MCF 10A (cell line): Measurements from ENCODE around the gene VPS11. TPM values are rescaled to one million over a fixed set of nuclear protein-coding genes. Genes with fewer than 3 reads are reported as not detected.

Source experiments
- BruUV-seq: library from RNA; stranded (reverse); fragments of 400-500 nt; replicated peaks from 2 replicates; lab custom pipeline; 2021; lab: Mats Ljungman, UMichigan
- CTCF ChIA-PET: fragments of 300-600 bp; sonication (Branson Sonifier 250); formaldehyde crosslinking; extraction: SDS; loops from one replicate; lab custom pipeline; 2021; ENCODE audit warnings: antibody characterized with exemption, inconsistent platforms; lab: Yijun Ruan, JAX
- POLR2A ChIA-PET: fragments of 300-600, 350-650 bp; sonication (Branson Sonifier 250); formaldehyde crosslinking; extraction: SDS; loops from one replicate; lab custom pipeline; 2020; ENCODE audit warnings: antibody characterized with exemption, inconsistent platforms; lab: Yijun Ruan, JAX
- DNase-seq: peaks from one replicate; pipeline ENCODE4 v3.0.0-alpha.2; 2018; ENCODE audit not compliant: unreplicated experiment
- H3K27ac Mint-ChIP-seq: one replicate; pipeline ENCODE4 v1.8.0; 2022; ENCODE audit warnings: mild to moderate bottlenecking, low read depth, mixed read lengths; ENCODE audit not compliant: unreplicated experiment
- H3K27me3 Mint-ChIP-seq: one replicate; pipeline ENCODE4 v1.8.0; 2022; ENCODE audit warnings: mixed read lengths; ENCODE audit not compliant: insufficient read depth, unreplicated experiment
- H3K36me3 Mint-ChIP-seq: one replicate; pipeline ENCODE4 v1.8.0; 2022; ENCODE audit warnings: mild to moderate bottlenecking, moderate library complexity, mixed read lengths; ENCODE audit not compliant: insufficient read depth, unreplicated experiment
- H3K4me1 Mint-ChIP-seq: one replicate; pipeline ENCODE4 v1.8.0; 2022; ENCODE audit warnings: mixed read lengths; ENCODE audit not compliant: insufficient read depth, unreplicated experiment
- H3K4me3 Mint-ChIP-seq: one replicate; pipeline ENCODE4 v1.8.0; 2022; ENCODE audit warnings: mild to moderate bottlenecking, moderate library complexity, mixed read lengths; ENCODE audit not compliant: unreplicated experiment
- H3K9me3 Mint-ChIP-seq: one replicate; pipeline ENCODE4 v1.8.0; 2022; ENCODE audit warnings: mixed read lengths; ENCODE audit not compliant: unreplicated experiment
- intact Hi-C: fragments of 100-400 bp; cut with micrococcal nuclease; formaldehyde crosslinking; loops from 2 replicates; pipeline ENCODE4 v1.14.1; 2022
- total RNA-seq: library from RNA; stranded (reverse); gene quantifications from 2 replicates; pipeline ENCODE4 v1.2.3, GENCODE V29; 2022
- TF ChIP-seq, protein P1 (sequence below): fragments of 200-600 bp; IDR thresholded peaks from one replicate; pipeline ENCODE4 v1.8.0; 2022; ENCODE audit warnings: antibody characterized with exemption, mild to moderate bottlenecking; ENCODE audit not compliant: unreplicated experiment

The VPS11 gene
- total RNA-seq, 1 experiment from 2014 or later, result 16.2 TPM

DNA sequence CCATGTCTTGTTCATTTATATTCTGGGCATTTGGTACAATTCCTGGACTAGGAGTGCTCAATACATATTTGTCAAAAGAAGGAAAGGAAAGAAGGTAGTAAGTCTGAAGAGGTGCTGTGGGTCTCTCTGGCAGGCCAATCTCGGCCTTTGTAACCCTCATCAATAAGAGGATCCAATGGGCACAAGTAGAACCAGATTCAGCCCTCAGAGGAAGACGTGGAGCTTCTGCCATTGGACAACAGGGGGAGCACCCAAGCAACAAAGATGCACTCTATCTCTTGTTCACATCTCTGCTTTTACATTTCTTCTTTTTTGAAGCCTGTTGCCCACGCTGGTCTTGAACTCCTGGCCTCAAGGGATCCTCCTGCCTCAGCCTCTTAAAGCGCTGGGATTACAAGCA lies 2.2 kb upstream of the VPS11 start:
- peak; percentile 60 for DNase-seq

DNA sequence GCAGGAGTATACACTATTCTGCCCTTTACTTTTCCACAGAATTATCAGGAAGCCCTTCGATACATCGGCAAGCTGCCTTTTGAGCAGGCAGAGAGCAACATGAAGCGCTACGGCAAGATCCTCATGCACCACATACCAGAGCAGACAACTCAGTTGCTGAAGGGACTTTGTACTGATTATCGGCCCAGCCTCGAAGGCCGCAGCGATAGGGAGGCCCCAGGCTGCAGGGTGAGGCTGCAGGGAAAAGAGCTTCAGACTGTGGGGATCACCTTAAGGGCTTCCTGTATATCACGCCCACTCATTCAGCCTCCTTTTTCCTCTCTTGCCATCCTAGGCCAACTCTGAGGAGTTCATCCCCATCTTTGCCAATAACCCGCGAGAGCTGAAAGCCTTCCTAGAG lies 10.2 kb downstream of the VPS11 start:
- no TSS peak for BruUV-seq
- H3K9me3 Mint-ChIP-seq, result no peaks in the 10 kb centered on the region
- POLR2A ChIA-PET, result interaction anchor here (1.4 to 1.6 kb wide), 2 partner anchors 10 to 11 kb away, joined by 3 to 7 read pairs; partner anchors contain the start of gene VPS11
- no peak for DNase-seq
- H3K36me3 Mint-ChIP-seq, result peaks cover 91% of the 10 kb centered on the region
- no peak overlapping the region for H3K27ac Mint-ChIP-seq
- no peaks in the 10 kb centered on the region for H3K27me3 Mint-ChIP-seq
- TF ChIP-seq, protein P1, sequence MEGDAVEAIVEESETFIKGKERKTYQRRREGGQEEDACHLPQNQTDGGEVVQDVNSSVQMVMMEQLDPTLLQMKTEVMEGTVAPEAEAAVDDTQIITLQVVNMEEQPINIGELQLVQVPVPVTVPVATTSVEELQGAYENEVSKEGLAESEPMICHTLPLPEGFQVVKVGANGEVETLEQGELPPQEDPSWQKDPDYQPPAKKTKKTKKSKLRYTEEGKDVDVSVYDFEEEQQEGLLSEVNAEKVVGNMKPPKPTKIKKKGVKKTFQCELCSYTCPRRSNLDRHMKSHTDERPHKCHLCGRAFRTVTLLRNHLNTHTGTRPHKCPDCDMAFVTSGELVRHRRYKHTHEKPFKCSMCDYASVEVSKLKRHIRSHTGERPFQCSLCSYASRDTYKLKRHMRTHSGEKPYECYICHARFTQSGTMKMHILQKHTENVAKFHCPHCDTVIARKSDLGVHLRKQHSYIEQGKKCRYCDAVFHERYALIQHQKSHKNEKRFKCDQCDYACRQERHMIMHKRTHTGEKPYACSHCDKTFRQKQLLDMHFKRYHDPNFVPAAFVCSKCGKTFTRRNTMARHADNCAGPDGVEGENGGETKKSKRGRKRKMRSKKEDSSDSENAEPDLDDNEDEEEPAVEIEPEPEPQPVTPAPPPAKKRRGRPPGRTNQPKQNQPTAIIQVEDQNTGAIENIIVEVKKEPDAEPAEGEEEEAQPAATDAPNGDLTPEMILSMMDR, result no peak
- no peak overlapping the region for H3K4me3 Mint-ChIP-seq
- CTCF ChIA-PET, result interaction anchor here (0.6 kb wide), 2 partner anchors 10 to 22 kb away, joined by 3 read pairs; no protein-coding TSS in a partner anchor
- intact Hi-C loops, result no loop called here
- H3K4me1 Mint-ChIP-seq, result no peaks in the 10 kb centered on the region

More for the DNA sequence above, 2.2 kb upstream of the VPS11 start:
- Mint-ChIP-seq H3K4me1 (peaks cover 7% of the 10 kb centered on the region), H3K9me3 (no peaks in the 10 kb centered on the region), H3K27me3 (no peaks in the 10 kb centered on the region), H3K27ac (no peak overlapping the region), H3K36me3 (peaks cover 32% of the 10 kb centered on the region), H3K4me3 (peak overlapping the region; percentile 40)
- no TSS peak for BruUV-seq
- ChIA-PET POLR2A (interaction anchor here (0.6 to 3.6 kb wide), 3 partner anchors 9 to 132 kb away, joined by 3 to 44 read pairs (median 3); partner anchors contain the start of genes DPAGT1 and HYOU1), CTCF (interaction anchor here (0.6 kb wide), 1 partner anchor 171 kb away, joined by 3 read pairs; no protein-coding TSS in a partner anchor)
- intact Hi-C loops, result loop anchor here (10.0 kb wide), 1 partner anchor 129 kb away; no protein-coding TSS in a partner anchor
- TF ChIP-seq, protein P1, result peak; percentile 37

DNA sequence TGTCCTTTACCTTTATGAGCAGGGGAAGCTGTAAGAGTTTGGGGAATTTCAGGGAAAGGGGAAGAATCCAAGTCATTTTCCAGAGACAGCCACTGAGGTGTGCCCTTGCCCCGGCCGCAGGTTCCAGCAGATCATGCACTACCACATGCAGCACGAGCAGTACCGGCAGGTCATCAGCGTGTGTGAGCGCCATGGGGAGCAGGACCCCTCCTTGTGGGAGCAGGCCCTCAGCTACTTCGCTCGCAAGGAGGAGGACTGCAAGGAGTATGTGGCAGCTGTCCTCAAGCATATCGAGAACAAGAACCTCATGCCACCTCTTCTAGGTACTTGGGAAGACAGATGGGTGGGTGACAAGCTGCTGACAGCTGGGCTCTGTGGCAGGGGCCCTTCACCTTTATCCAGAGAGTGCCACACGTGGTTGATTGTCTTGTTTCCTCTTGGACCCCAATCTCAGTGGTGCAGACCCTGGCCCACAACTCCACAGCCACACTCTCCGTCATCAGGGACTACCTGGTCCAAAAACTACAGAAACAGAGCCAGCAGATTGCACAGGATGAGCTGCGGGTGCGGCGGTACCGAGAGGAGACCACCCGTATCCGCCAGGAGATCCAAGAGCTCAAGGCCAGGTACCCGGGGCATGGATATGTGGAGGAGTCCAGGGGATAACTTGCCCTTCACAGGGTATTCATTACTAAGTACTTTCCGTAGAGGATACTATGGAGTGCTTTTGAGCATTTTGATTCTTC lies 11.2 kb downstream of the VPS11 start:
- CTCF ChIA-PET, result interaction anchor here (0.6 to 0.7 kb wide), 2 partner anchors 9 to 15 kb away, joined by 3 read pairs; no protein-coding TSS in a partner anchor
- no TSS peak for BruUV-seq

More for the DNA sequence above, 11.2 kb downstream of the VPS11 start:
- POLR2A ChIA-PET, result interaction anchor here (1.6 kb wide), 1 partner anchor 12 kb away, joined by 7 read pairs; the partner anchor contains the start of gene VPS11
- Mint-ChIP-seq H3K36me3 (peaks cover 82% of the 10 kb centered on the region), H3K4me3 (no peak overlapping the region), H3K27me3 (no peaks in the 10 kb centered on the region), H3K4me1 (no peaks in the 10 kb centered on the region), H3K9me3 (no peaks in the 10 kb centered on the region), H3K27ac (no peak overlapping the region)
- DNase-seq, result no peak
- TF ChIP-seq, protein P1, result no peak
- intact Hi-C loops, result no loop called here
